A549 (cell line): ENCODE data around the gene CD68. TPM values are rescaled to one million over a fixed set of nuclear protein-coding genes. Genes with fewer than 3 reads are reported as not detected.
"Not testable (repeated sequence)": the region's sequence is repeated elsewhere in the genome, so short reads cannot be mapped to it uniquely, and the experiment has no call there.

Source experiments
- ATAC-seq, 2 experiments: fragments of 200-7000 bp in 1 of 2; fragments of >200 bp in 1 of 2; cut with Nextera tagmentation in 1 of 2; cut with Tn5 transposase in 1 of 2; 3 replicates each; pipeline versions ENCODE4 v1.8.0 to v1.9.1; 2018 to 2020; ENCODE audit warnings: mild to moderate bottlenecking in 1 of 2, moderate library complexity in 1 of 2
- CTCF ChIA-PET: fragments of 300-600 bp; sonication (Branson Sonifier 250); formaldehyde crosslinking; extraction: SDS; loops from one replicate; lab custom pipeline; 2021; ENCODE audit warnings: antibody characterized with exemption, inconsistent platforms; lab: Yijun Ruan, JAX
- POLR2A ChIA-PET: fragments of 350-600 bp; formaldehyde crosslinking; extraction: SDS; loops from one replicate; lab custom pipeline; 2021; ENCODE audit warnings: antibody characterized with exemption, inconsistent platforms; lab: Yijun Ruan, JAX
- DNase-seq, 2 experiments: peaks; one replicate each; pipeline versions ENCODE4 v3.0.0 to v3.0.0-alpha.2; 2011 to 2016; ENCODE audit warnings: low read depth in 1 of 2, low spot score in 1 of 2
- FAIRE-seq: peaks from 2 replicates; lab custom pipeline; 2011; peaks lifted over from hg19 to GRCh38; lab: Jason Lieb, UNC
- H3K27ac ChIP-seq, 2 experiments: fragments of >200 bp; sonication (Bioruptor Twin); formaldehyde crosslinking; 3 replicates each; pipeline ENCODE4 v1.5.1; 2016 to 2017
- H3K4me1 ChIP-seq: fragments of >200 bp; sonication (Bioruptor Twin); formaldehyde crosslinking; 3 replicates; pipeline ENCODE4 v1.6.1; 2016
- H3K4me2 ChIP-seq: fragments of >200 bp; sonication (Bioruptor Twin); formaldehyde crosslinking; 3 replicates; pipeline ENCODE4 v1.6.1; 2016
- H3K4me3 ChIP-seq: fragments of >200 bp; sonication (Bioruptor Twin); formaldehyde crosslinking; 3 replicates; pipeline ENCODE4 v1.5.1; 2016
- H3K9me3 ChIP-seq: fragments of >200 bp; sonication (Bioruptor Twin); formaldehyde crosslinking; 3 replicates; pipeline ENCODE4 v1.6.1; 2016
- BHLHE40 ChIP-seq: IDR thresholded peaks from 2 replicates; pipeline ENCODE4 v1.6.1; 2012; ENCODE audit warnings: low read depth, low read length, inconsistent platforms
- CBX2 ChIP-seq: fragments of 200-600 bp; sonication (generic); IDR thresholded peaks from 2 replicates; pipeline ENCODE4 v1.6.1; 2016; ENCODE audit warnings: low read depth, mild to moderate bottlenecking, borderline replicate concordance
- CBX8 ChIP-seq: fragments of 200-600 bp; sonication (generic); IDR thresholded peaks from 2 replicates; pipeline ENCODE4 v1.6.1; 2016
- CEBPB ChIP-seq, 2 experiments: fragments of >200 bp in 1 of 2; sonication (Bioruptor Twin) in 1 of 2; formaldehyde crosslinking in 1 of 2; IDR thresholded peaks; 2 replicates each; pipeline ENCODE4 v1.6.1; 2012 to 2016
- FOXS1 ChIP-seq: fragments of 250-450 bp; sonication (Bioruptor Pico); IDR thresholded peaks from 2 replicates; pipeline ENCODE4 v1.5.0; 2020; ENCODE audit warnings: mild to moderate bottlenecking, moderate library complexity
- GATA3 ChIP-seq: IDR thresholded peaks from 2 replicates; pipeline ENCODE4 v1.6.1; 2012; ENCODE audit warnings: borderline replicate concordance
- HEYL ChIP-seq: fragments of 250-450 bp; sonication (Bioruptor Pico); IDR thresholded peaks from 2 replicates; pipeline ENCODE4 v1.8.0; 2021; ENCODE audit warnings: mild to moderate bottlenecking, moderate library complexity
- HOXB13 ChIP-seq: fragments of 250-450 bp; sonication (Bioruptor Pico); IDR thresholded peaks from 2 replicates; pipeline ENCODE4 v1.5.0; 2020; ENCODE audit warnings: low read depth, mild to moderate bottlenecking, moderate library complexity
- KDM1A ChIP-seq: fragments of 200-600 bp; sonication (generic); IDR thresholded peaks from 2 replicates; pipeline ENCODE4 v1.6.1; 2016; ENCODE audit warnings: low read depth, mild to moderate bottlenecking
- KDM5A ChIP-seq: fragments of 200-600 bp; sonication (generic); IDR thresholded peaks from 2 replicates; pipeline ENCODE4 v1.6.1; 2016; ENCODE audit warnings: antibody characterized with exemption, mild to moderate bottlenecking
- MAFK ChIP-seq: fragments of 450-650 bp; IDR thresholded peaks from 2 replicates; pipeline ENCODE4 v1.6.1; 2014; ENCODE audit not compliant: partially characterized antibody
- MAZ ChIP-seq: fragments of 150-350 bp; IDR thresholded peaks from 2 replicates; pipeline ENCODE4 v1.6.1; 2014; ENCODE audit warnings: antibody characterized with exemption, low read depth, low read length, borderline replicate concordance
- POLR2A ChIP-seq: IDR thresholded peaks from 2 replicates; pipeline ENCODE4 v1.6.1; 2012; ENCODE audit warnings: mild to moderate bottlenecking, low read length
- POLR2AphosphoS2 ChIP-seq: conservative IDR thresholded peaks from 2 replicates; pipeline ENCODE4 v1.6.1; 2012; ENCODE audit warnings: low read length, improper control_type of control experiment, inconsistent platforms
- RAD21 ChIP-seq, 2 experiments: fragments of >200 bp in 1 of 2; sonication (Bioruptor Twin) in 1 of 2; formaldehyde crosslinking in 1 of 2; IDR thresholded peaks in 1 of 2; conservative IDR thresholded peaks in 1 of 2; 2 replicates in 1 of 2; 3 replicates in 1 of 2; pipeline ENCODE4 v1.6.1; 2012 to 2018; ENCODE audit warnings: inconsistent platforms in 1 of 2
- RNF2 ChIP-seq: fragments of 200-600 bp; sonication (generic); IDR thresholded peaks from 2 replicates; pipeline ENCODE4 v1.6.1; 2016; ENCODE audit warnings: low read depth, mild to moderate bottlenecking, antibody characterized with exemption, moderate library complexity, borderline replicate concordance
- TFCP2L1 ChIP-seq: fragments of 250-450 bp; sonication (Bioruptor Pico); IDR thresholded peaks from 2 replicates; pipeline ENCODE4 v1.5.0; 2021; ENCODE audit warnings: mild to moderate bottlenecking
- TP53 ChIP-seq: fragments of 250-450 bp; sonication (Bioruptor Pico); IDR thresholded peaks from 2 replicates; pipeline ENCODE4 v1.5.0; 2021; ENCODE audit warnings: mild to moderate bottlenecking, moderate library complexity
- WGBS: methylation state at CpG from one replicate; pipeline ENCODE4 v1.1.6; 2017; ENCODE audit errors: missing lambda C conversion rate; 5-methylcytosine and 5-hydroxymethylcytosine counted together
- polyA plus RNA-seq, 4 experiments: library from polyadenylated mRNA; depleted of rRNA in 3 of 4; stranded (reverse); fragments of >200 nt; fragmentation: RNase III in 1 of 4; extraction: RNeasy Plus Mini Kit Qiagen cat#74134 plus additional on column Dnase treatment in 1 of 4; gene quantifications; 2 replicates in 3 of 4; 3 replicates in 1 of 4; pipeline ENCODE4 v1.2.3, GENCODE V29; 2011 to 2017
- TF ChIP-seq, protein P1 (sequence below): fragments of 250-450 bp; sonication (Bioruptor Pico); IDR thresholded peaks from 2 replicates; pipeline ENCODE4 v1.5.0; 2020; ENCODE audit warnings: low read depth, mild to moderate bottlenecking, moderate library complexity
- TF ChIP-seq, protein P2 (sequence below): fragments of >200 bp; sonication (Bioruptor Twin); formaldehyde crosslinking; IDR thresholded peaks from 3 replicates; pipeline ENCODE4 v1.6.1; 2016
- TF ChIP-seq, protein P3 (sequence below): IDR thresholded peaks from 2 replicates; pipeline ENCODE4 v1.6.1; 2012; ENCODE audit warnings: low read depth, borderline replicate concordance

The CD68 gene
- polyA plus RNA-seq, 2 of the 4 experiments (the other 2 are of a cell fraction): 9.8 to 17.7 TPM

DNA sequence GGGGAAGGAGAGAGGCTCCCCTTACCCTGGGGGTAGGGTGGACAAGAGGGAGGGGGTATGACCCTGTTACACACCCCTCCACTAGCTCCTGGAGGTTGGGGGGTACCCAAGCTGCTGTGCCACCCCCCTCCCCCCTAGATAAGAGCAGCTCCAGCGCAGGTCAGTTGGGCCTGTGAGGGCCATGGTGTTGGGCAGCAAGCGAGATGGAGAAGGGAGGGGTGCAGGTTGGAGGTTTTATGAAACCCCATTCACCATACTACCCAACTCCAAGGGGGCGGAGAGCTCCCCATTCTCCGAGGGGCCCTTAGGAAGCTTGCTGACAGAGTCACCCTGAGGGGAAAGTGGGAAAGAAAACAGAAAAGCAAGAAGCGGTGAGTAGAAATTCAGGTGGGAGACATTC lies 12.2 kb downstream of the CD68 start:
- Histone ChIP-seq H3K4me2 (no peak overlapping the region; the same call in 2 of the 3 replicates), H3K4me1 (peaks cover 30% of the 10 kb centered on the region), H3K4me3 (no peak overlapping the region), H3K27ac (peak overlapping the region in 1 of 2 experiments; percentile 78; a peak in 4 of 6 replicates), H3K9me3 (no peaks in the 10 kb centered on the region)
- FAIRE-seq: no peak
- no peak for ATAC-seq
- no peak for TF ChIP-seq MAZ
- TF ChIP-seq TFCP2L1: no peak
- no peak for TF ChIP-seq RNF2
- TF ChIP-seq POLR2AphosphoS2: 0 out of 2 replicates have a peak, but pooled peaks have one; percentile 44
- WGBS: 91% methylated on average over 5 of the region's 5 CpGs
- DNase-seq: no peak
- CTCF ChIA-PET: interaction anchor here (0.6 to 5.5 kb wide), 7 partner anchors 8 to 125 kb away, joined by 3 to 38 read pairs (median 5); partner anchors contain the start of genes CD68, MPDU1, TP53 and WRAP53
- POLR2A ChIA-PET: interaction anchor here (1.9 kb wide), 1 partner anchor 96 kb away, joined by 10 read pairs; the partner anchor contains the start of gene TP53

DNA sequence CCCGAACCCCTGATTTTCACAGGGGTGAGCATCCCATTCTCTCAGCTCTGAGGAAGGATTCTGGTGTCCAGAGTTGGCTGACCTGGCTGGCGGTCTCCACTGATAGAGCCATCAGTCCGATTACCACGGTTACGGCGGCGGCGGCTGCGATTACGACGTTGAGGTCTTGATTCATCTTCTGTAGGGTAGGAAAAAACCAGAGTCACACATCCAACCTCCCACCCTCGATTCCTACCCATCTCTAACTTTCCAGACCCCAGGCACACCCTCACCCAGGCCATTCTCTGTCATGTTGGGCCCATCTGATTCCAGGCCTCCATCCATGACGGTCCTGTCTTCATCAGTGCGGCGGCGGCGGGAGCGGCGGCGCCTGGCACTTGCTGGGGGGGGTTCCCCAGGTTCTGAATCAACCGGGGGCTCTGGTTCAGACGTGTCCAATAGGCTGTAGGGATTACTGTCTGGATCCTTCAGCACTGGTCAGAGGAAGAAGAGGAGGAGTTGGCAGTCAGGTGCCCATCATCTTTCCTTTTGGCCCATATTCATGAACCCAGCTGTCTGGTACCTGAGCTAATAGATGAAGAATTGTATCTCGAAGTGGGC lies 13.1 kb downstream of the CD68 start:
- no peak for FAIRE-seq
- Histone ChIP-seq H3K4me2 (no peak overlapping the region), H3K4me1 (peaks cover 26% of the 10 kb centered on the region), H3K9me3 (no peaks in the 10 kb centered on the region), H3K27ac (no peak overlapping the region), H3K4me3 (no peak overlapping the region)
- TF ChIP-seq MAZ: no peak
- TF ChIP-seq, protein P1, sequence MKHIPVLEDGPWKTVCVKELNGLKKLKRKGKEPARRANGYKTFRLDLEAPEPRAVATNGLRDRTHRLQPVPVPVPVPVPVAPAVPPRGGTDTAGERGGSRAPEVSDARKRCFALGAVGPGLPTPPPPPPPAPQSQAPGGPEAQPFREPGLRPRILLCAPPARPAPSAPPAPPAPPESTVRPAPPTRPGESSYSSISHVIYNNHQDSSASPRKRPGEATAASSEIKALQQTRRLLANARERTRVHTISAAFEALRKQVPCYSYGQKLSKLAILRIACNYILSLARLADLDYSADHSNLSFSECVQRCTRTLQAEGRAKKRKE (CRISPR knock-in tag): no peak
- TF ChIP-seq CBX2: no peak
- TF ChIP-seq, protein P2, sequence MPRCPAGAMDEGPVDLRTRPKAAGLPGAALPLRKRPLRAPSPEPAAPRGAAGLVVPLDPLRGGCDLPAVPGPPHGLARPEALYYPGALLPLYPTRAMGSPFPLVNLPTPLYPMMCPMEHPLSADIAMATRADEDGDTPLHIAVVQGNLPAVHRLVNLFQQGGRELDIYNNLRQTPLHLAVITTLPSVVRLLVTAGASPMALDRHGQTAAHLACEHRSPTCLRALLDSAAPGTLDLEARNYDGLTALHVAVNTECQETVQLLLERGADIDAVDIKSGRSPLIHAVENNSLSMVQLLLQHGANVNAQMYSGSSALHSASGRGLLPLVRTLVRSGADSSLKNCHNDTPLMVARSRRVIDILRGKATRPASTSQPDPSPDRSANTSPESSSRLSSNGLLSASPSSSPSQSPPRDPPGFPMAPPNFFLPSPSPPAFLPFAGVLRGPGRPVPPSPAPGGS: no peak
- TF ChIP-seq CBX8: no peak
- WGBS: 92% methylated on average over 23 of the region's 23 CpGs
- no peak for ATAC-seq
- CTCF ChIA-PET: interaction anchor here (1.0 to 6.8 kb wide), 6 partner anchors 7 to 95 kb away, joined by 3 to 49 read pairs (median 13); partner anchors contain the start of genes MPDU1, TP53 and WRAP53
- POLR2A ChIA-PET: interaction anchor here (0.7 to 0.8 kb wide), 3 partner anchors 9 to 95 kb away, joined by 3 to 5 read pairs (median 3); partner anchors contain the start of genes MPDU1 and TP53
- no peak for DNase-seq

DNA sequence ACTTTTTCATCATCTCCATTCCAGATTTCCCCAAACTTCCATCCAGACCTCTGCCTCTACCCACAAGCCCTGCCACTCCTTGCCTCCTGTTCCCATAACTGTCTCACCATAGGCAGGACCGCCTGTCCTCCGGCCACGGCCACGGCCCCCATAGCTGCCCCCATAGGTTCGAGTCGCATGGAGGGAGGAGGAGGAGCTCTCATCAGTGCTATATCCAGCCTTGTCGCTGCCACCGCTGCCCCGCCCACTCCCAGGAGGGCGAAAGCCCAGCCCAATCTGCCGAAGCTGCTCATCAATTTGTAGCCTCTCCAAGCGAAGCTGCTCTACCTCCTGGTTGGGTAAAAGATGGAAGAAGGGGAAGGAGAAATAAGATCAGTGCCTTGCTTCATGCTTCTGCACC lies 13.9 kb downstream of the CD68 start:
- 93% methylated on average over 12 of the region's 12 CpGs for WGBS
- POLR2A ChIA-PET: interaction anchor here (0.7 to 0.8 kb wide), 3 partner anchors 10 to 94 kb away, joined by 3 to 5 read pairs (median 3); partner anchors contain the start of genes MPDU1 and TP53
- no peak for ATAC-seq

DNA sequence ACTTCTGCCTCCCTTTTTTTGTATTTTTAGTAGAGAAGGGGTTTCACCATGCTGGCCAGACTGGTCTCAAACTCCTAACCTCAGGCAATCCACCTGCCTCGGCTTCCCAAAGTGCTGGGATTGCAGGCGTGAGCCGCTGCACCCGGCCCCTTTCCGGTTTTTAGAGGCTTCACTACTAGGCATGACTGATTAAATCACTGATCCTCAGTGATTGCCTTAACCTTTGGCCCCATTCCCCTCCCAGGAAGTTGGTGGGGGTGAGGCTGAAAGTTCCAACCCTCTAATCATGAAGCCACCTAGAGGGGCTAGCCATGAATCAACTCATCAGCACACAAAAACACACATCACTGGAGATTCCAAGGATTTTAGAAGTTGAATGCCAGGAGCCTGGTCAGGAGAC lies 18.1 kb downstream of the CD68 start:
- H3K4me2 ChIP-seq, H3K4me1 ChIP-seq, H3K9me3 ChIP-seq, H3K4me3 ChIP-seq, ATAC-seq, POLR2A ChIA-PET, DNase-seq, H3K27ac ChIP-seq: not testable (repeated sequence)
- CTCF ChIA-PET: interaction anchor here (0.6 to 6.8 kb wide), 3 partner anchors 12 to 507 kb away, joined by 3 to 49 read pairs (median 4); partner anchors contain the start of genes FXR2 and MPDU1
- peak; percentile 96 for FAIRE-seq
- 98% methylated on average over 5 of the region's 5 CpGs for WGBS

More for the DNA sequence above, 13.9 kb downstream of the CD68 start:
- Histone ChIP-seq H3K4me1 (peaks cover 24% of the 10 kb centered on the region), H3K9me3 (no peaks in the 10 kb centered on the region), H3K4me2 (no peak overlapping the region), H3K27ac (no peak overlapping the region), H3K4me3 (no peak overlapping the region)
- DNase-seq (no peak), FAIRE-seq (no peak)
- TF ChIP-seq HOXB13 (CRISPR knock-in tag): no peak
- CTCF ChIA-PET: interaction anchor here (0.6 to 6.8 kb wide), 9 partner anchors 7 to 205 kb away, joined by 3 to 49 read pairs (median 7); partner anchors contain the start of genes FXR2, MPDU1, SENP3 and TP53

DNA sequence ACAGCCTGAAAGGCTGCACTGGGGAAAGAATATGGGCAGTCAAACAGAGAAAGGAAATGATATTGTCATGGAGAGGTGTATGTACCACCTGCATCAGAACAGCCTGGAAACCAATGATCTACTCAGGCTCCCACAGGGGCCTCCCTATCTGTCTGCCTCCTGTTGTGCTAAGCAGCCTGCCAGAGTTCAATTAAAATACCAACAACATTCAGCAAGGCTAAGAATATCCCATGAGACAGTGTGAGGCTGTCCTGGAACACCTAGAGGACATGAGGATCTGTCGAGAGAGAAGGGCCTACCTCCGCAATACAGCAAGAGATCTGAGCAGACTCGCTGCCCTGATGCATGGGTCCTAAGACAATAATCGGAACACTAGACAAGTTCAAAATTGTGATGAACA lies 26.8 kb downstream of the CD68 start:
- no peak overlapping the region for H3K4me3 ChIP-seq
- TF ChIP-seq BHLHE40 (no peak), MAFK (no peak), KDM1A (no peak), HEYL (CRISPR knock-in tag) (no peak), POLR2A (no peak), POLR2AphosphoS2 (no peak), CBX8 (no peak), KDM5A (no peak), TP53 (CRISPR knock-in tag) (no peak), FOXS1 (no peak), RAD21 (conservative IDR thresholded peaks at IDR 0.05 in 1 of 2, IDR thresholded peaks at IDR 0.05 in 1 of 2) (no peak), CEBPB (IDR thresholded peaks at IDR 0.05) (no peak), GATA3 (no peak)
- TF ChIP-seq, protein P2: no peak
- TF ChIP-seq, protein P3, sequence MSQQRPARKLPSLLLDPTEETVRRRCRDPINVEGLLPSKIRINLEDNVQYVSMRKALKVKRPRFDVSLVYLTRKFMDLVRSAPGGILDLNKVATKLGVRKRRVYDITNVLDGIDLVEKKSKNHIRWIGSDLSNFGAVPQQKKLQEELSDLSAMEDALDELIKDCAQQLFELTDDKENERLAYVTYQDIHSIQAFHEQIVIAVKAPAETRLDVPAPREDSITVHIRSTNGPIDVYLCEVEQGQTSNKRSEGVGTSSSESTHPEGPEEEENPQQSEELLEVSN: no peak

More for the DNA sequence above, 26.8 kb downstream of the CD68 start:
- WGBS: 93% methylated on average over 4 of the region's 4 CpGs
- no peak for DNase-seq
- H3K4me1 ChIP-seq: peaks cover 6% of the 10 kb centered on the region; the same call in 2 of the 3 replicates
- no peak overlapping the region for H3K27ac ChIP-seq
- H3K9me3 ChIP-seq: no peaks in the 10 kb centered on the region
- ATAC-seq: no peak
- FAIRE-seq: peak; percentile 72
- ChIA-PET POLR2A (interaction anchor here (0.6 kb wide), 1 partner anchor 63 kb away, joined by 3 read pairs; no protein-coding TSS in a partner anchor), CTCF (interaction anchor here (0.8 to 4.7 kb wide), 2 partner anchors 18 to 251 kb away, joined by 5 to 40 read pairs; partner anchors contain the start of gene SOX15)
- no peak overlapping the region for H3K4me2 ChIP-seq
